ENCODE measurements around the gene PHLPP1.
A peak's percentile ranks its signal among the peaks of the same experiment; 100 is the strongest.

Gene PHLPP1

GRCh38 chr18:62997076-62997475, 281.7 kb downstream of the PHLPP1 start:
- no peak for FAIRE-seq
- no peak for TF ChIP-seq POLR2A (IDR thresholded peaks at IDR 0.05; ENCODE audit: low read depth, low read length)

GRCh38 chr18:62998443-62998842, 283.1 kb downstream of the PHLPP1 start:
- FAIRE-seq (no peak), DNase-seq (ENCODE audit: insufficient read length, low spot score) (no peak)
- no peak for TF ChIP-seq POLR2A (IDR thresholded peaks at IDR 0.05; ENCODE audit: low read depth, low read length)

More at GRCh38 chr18:62997076-62997475, 281.7 kb downstream of the PHLPP1 start:
- DNase-seq (ENCODE audit: insufficient read length, low spot score), result no peak

GRCh38 chr18:62999392-62999791, 284.1 kb downstream of the PHLPP1 start:
- DNase-seq (ENCODE audit: insufficient read length, low spot score) (peak; percentile 37), FAIRE-seq (no peak)
- no peak for TF ChIP-seq POLR2A (IDR thresholded peaks at IDR 0.05; ENCODE audit: low read depth, low read length)

- no peak for TF ChIP-seq POLR2A (IDR thresholded peaks at IDR 0.05; ENCODE audit: low read depth, low read length)
- no peak for FAIRE-seq
- DNase-seq (ENCODE audit: insufficient read length, low spot score), result no peak
These were observed 284.6 kb downstream of the PHLPP1 start for GRCh38 chr18:62999921-63000320.

- no peak for TF ChIP-seq POLR2A (IDR thresholded peaks at IDR 0.05; ENCODE audit: low read depth, low read length)
- FAIRE-seq (no peak), DNase-seq (ENCODE audit: insufficient read length, low spot score) (no peak)
These were observed 285.5 kb downstream of the PHLPP1 start for GRCh38 chr18:63000839-63001238.

- DNase-seq (ENCODE audit: insufficient read length, low spot score) (no peak), FAIRE-seq (no peak)
- no peak for TF ChIP-seq POLR2A (IDR thresholded peaks at IDR 0.05; ENCODE audit: low read depth, low read length)
These were observed 286.5 kb downstream of the PHLPP1 start for GRCh38 chr18:63001861-63002260.

- DNase-seq (ENCODE audit: insufficient read length, low spot score) (no peak), FAIRE-seq (no peak)
- no peak for TF ChIP-seq POLR2A (IDR thresholded peaks at IDR 0.05; ENCODE audit: low read depth, low read length)
These were observed 287.0 kb downstream of the PHLPP1 start for GRCh38 chr18:63002305-63002704.

GRCh38 chr18:63002803-63003445, 287.6 kb downstream of the PHLPP1 start:
- DNase-seq (ENCODE audit: insufficient read length, low spot score), result no peak
- no peak for TF ChIP-seq POLR2A (IDR thresholded peaks at IDR 0.05; ENCODE audit: low read depth, low read length)
- no peak for FAIRE-seq

- FAIRE-seq (no peak), DNase-seq (ENCODE audit: insufficient read length, low spot score) (no peak)
- TF ChIP-seq POLR2A (IDR thresholded peaks at IDR 0.05; ENCODE audit: low read depth, low read length), result no peak
These were observed 288.6 kb downstream of the PHLPP1 start for GRCh38 chr18:63003899-63004298.

GRCh38 chr18:63004466-63005089, 289.2 kb downstream of the PHLPP1 start:
- TF ChIP-seq POLR2A (IDR thresholded peaks at IDR 0.05; ENCODE audit: low read depth, low read length), result no peak
- DNase-seq (ENCODE audit: insufficient read length, low spot score) (no peak), FAIRE-seq (no peak)

- TF ChIP-seq POLR2A (IDR thresholded peaks at IDR 0.05; ENCODE audit: low read depth, low read length), result no peak
- no peak for FAIRE-seq
- no peak for DNase-seq (ENCODE audit: insufficient read length, low spot score)
These were observed 290.0 kb downstream of the PHLPP1 start for GRCh38 chr18:63005306-63005705.

GRCh38 chr18:63007231-63007630, 291.9 kb downstream of the PHLPP1 start:
- no peak for TF ChIP-seq POLR2A (IDR thresholded peaks at IDR 0.05; ENCODE audit: low read depth, low read length)
- no peak for FAIRE-seq
- DNase-seq (ENCODE audit: insufficient read length, low spot score), result no peak

- DNase-seq (ENCODE audit: insufficient read length, low spot score), result peak; percentile 15
- TF ChIP-seq POLR2A (IDR thresholded peaks at IDR 0.05; ENCODE audit: low read depth, low read length), result no peak
- no peak for FAIRE-seq
These were observed 300.9 kb downstream of the PHLPP1 start for GRCh38 chr18:63016270-63016669.

- TF ChIP-seq POLR2A (IDR thresholded peaks at IDR 0.05; ENCODE audit: low read depth, low read length), result no peak
These were observed 301.7 kb downstream of the PHLPP1 start for GRCh38 chr18:63017076-63017475.

GRCh38 chr18:63017977-63018376, 302.6 kb downstream of the PHLPP1 start:
- TF ChIP-seq POLR2A (IDR thresholded peaks at IDR 0.05; ENCODE audit: low read depth, low read length), result no peak
- FAIRE-seq, result no peak
- no peak for DNase-seq (ENCODE audit: insufficient read length, low spot score)

More at GRCh38 chr18:63017076-63017475, 301.7 kb downstream of the PHLPP1 start:
- FAIRE-seq (no peak), DNase-seq (ENCODE audit: insufficient read length, low spot score) (no peak)

Data from H54 (cell line).